ENCODE measurements around the gene LRRN4CL.
"Not testable (repeated sequence)": the region's sequence is repeated elsewhere in the genome, so short reads cannot be mapped to it uniquely, and the experiment has no call there.

The LRRN4CL gene

GRCh38 chr11:62709247-62710000, 20.1 kb upstream of the LRRN4CL start:
- peak; percentile 90 for DNase-seq

- DNase-seq = peak; percentile 43
Observed at GRCh38 chr11:62708793-62709192, 19.5 kb upstream of the LRRN4CL start.

DNA sequence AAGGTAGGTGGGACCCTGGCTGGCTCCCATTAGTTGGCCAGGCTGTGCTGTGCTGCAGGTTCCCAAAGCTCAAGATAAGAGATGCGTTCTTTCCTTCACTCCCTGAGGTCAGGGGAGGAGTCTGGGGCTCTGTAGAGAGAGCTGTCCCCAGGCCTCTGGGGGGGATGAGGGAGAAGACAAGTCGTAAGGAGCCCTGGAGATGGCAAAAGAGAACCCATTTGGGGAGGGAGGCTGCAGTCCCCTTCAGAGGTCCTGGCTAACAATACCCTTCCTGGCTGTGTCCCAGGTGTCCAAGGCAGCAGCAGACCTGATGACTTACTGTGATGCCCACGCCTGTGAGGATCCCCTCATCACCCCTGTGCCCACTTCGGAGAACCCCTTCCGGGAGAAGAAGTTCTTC, 19.1 kb upstream of the LRRN4CL start:
- no peak for DNase-seq

- DNase-seq = no peak
Observed at GRCh38 chr11:62707277-62707861, 18.0 kb upstream of the LRRN4CL start, which contains the start of the genes BSCL2 and GNG3. Gene BSCL2, minus strand, starts transcription at chr11:62707424. Its CDS starts 229 bp downstream, at chr11:62707195. Gene GNG3, plus strand, starts transcription at chr11:62707676. Its CDS starts 620 bp downstream, at chr11:62708296.

DNA sequence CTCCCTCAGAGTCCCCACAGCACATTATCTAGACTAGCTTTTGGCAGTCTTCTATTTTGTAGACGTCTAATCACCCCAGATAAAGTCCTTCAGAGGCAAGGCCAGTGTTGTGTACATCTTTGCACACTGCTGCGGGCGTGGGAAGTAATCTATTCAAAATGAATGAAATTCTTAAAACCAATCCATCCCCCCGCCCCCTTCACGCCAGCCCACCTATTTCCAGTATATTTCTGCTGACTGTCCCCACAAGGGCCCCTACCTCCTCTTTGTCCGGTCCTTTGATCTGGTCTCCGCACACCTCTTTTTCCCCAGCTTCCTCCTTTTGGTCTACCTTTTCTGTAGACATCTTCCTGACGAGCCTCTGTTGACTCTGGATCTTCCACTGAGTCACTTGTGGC, 17.5 kb upstream of the LRRN4CL start:
- DNase-seq = no peak

- peak; percentile 96 for DNase-seq
Observed at GRCh38 chr11:62705880-62706849, 16.8 kb upstream of the LRRN4CL start.

GRCh38 chr11:62705413-62705812, 16.1 kb upstream of the LRRN4CL start:
- no peak for DNase-seq

GRCh38 chr11:62703921-62704320, 14.6 kb upstream of the LRRN4CL start:
- not testable (repeated sequence) for DNase-seq

DNA sequence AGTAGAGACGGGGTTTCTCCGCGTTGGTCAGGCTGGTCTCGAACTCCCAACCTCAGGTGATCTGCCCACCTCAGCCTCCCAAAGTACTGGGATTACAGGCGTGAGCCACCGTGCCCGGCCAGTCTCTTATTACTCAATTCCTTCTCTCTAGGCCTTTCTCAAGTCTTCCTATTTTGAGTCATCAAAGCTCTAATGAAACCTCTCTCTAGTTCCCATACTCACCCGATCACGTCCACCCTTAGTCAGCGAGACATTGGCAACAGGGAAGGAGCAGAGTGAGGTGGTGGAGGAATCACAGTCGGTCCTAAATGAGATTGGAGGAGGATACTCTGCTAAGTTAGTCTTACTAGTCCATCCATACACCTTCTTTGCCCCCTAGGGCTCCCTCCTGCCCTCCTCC, 12.9 kb upstream of the LRRN4CL start:
- no peak for DNase-seq

DNA sequence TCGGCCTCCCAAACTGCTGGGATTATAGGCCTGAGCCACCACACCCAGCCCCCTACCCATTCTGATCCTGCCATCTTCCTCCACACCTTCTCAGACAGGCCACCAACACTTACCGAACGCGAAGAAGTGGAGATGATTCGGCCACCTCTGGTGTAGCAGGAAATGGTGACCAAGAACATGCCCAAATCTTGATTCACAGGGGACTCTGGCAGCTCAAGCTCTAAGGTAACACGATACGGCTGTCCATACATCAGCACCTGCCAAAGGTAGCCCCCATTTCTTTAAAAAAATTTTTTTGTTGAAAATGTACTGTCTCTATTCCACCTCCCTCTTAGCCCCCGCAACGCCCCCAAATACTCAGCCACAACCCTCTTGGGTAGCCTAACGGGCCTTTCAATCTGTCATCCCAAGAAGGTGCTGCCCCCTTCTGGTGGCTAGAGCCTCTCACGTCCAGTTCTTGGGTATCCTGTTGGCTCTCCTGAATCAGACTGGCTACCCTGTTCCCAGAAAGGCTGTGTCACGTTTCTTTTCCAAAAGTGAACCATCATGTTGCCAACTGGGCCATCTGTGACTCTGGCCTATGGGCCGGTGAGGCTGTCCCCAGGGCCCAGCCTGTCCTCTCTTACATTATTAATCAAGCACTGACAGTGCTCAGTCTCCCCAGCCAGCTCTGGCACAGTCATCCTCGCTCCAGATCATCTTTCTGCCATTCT, 5.3 kb upstream of the LRRN4CL start:
- peak; percentile 67 for DNase-seq

DNA sequence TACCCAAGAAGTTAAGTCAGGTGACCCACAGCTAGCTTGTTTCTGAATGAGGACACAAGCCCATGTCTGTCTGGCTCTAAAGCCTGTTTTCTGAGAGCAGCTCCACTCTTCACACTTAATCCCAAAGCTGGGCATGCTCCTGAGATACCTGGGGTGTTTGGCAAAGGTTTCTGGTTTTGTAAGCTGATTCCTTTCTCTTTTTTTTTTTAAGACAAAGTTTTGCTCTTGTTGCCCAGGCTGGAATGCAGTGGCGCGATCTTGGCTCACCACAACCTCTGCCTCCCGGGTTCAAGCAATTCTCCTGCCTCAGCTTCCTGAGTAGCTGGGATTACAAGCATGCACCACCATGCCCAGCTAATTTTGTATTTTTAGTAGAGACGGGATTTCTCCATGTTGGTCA, 4.3 kb upstream of the LRRN4CL start:
- not testable (repeated sequence) for DNase-seq

DNA sequence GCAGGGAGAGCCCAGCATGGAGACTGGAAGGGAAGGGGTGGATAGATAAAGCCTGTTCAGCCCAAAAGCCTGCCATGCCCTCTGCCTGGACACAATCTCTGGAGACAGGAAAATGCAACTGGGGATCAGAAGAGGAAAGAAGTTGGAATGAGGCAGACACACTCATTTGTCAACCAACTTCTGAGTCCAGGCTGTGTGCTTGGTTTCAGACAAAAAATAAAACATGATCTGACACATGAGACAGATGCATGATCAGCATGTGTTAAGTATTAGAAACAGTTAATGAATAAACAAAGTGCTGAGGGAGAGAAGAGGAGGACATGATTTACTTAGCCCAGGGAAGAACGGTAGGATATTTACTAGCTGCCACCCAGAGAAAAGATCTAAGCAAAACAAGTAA, 839 bp downstream of the LRRN4CL start:
- no peak for DNase-seq

GRCh38 chr11:62687508-62688396, 1.6 kb downstream of the LRRN4CL start:
- DNase-seq = no peak

GRCh38 chr11:62682518-62682917, 6.8 kb downstream of the LRRN4CL start:
- no peak for DNase-seq

GRCh38 chr11:62680825-62681240, 8.5 kb downstream of the LRRN4CL start:
- DNase-seq = no peak

- peak; percentile 79 for DNase-seq
Observed at GRCh38 chr11:62678770-62679696, 10.3 kb downstream of the LRRN4CL start, which contains the start of gene UBXN1. Gene UBXN1, minus strand, starts transcription at chr11:62679073. Its CDS starts 150 bp downstream, at chr11:62678923.

- DNase-seq = no peak
Observed at GRCh38 chr11:62678433-62678769, 10.9 kb downstream of the LRRN4CL start.

DNA sequence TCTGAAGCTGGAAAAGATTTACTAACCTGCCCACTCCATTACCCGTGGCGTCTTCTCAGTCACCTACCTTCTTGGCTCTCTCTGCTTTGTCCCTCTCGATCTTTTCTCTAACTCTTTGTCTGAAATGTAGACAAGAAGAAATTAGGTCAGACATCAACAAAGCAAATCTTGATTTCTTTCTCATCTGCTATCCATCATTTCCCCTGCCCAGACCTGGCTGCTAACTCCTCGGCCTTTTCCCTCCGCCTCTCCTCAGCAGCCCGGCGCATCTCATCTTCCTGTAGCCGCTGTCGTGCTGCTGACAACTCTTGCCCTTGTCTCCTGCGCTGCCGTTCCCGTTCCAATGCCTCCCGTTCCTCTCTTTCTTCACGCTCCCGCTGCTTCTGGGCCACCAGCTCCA, 11.6 kb downstream of the LRRN4CL start:
- DNase-seq = no peak

DNA sequence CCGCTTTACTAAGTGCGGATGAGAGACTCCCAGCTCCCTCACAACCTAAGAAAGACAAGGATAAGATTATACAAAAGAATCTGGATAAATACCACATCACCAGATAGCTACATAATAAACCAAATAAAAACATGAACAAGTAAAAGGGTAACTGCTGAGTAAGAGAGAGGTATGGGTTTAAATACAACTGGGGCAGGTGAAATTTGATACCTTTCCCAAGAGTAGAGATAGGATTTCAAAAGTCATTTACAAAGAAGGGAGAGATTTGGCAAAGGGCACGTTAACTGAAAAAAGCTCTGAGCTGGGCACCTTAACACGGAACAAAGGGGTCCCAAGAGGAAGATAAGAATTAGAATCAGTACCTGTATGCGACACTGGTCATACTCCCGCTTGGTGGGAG, 12.2 kb downstream of the LRRN4CL start:
- no peak for DNase-seq

GRCh38 chr11:62676698-62677097, 12.6 kb downstream of the LRRN4CL start:
- DNase-seq = no peak

Measured in stimulated activated CD4-positive, alpha-beta T cell treated with anti-CD3 and anti-CD28 coated beads, Interleukin-12 subunit alpha, Interleukin-12 subunit beta, amount 100 ng/mL, for 4 hours (primary cell).